Measurements from ENCODE around the gene ADCY2.
"Not testable (repeated sequence)": the region's sequence is repeated elsewhere in the genome, so short reads cannot be mapped to it uniquely, and the experiment has no call there.

ADCY2 gene

DNA sequence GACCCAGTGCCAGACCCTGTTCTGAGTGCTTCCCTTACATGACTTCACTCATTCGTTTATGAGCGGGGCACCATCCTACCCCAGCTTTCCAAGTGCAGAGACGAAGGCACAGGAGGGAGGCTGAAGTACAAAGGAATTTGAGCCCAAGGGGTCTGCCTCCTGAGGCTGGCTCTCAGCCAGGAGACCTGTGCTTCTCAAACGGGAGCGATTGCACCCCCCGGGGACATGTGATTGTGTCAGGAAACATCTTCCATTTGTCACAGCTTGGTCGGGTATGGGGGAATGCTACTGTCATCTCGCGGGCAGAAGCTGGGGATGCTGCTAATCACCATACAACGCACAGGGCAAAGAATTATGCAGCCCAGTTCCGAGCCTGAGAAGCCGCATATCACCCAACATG lies 23.9 kb downstream of the ADCY2 start:
- no peak overlapping the region for H3K4me3 ChIP-seq (ENCODE audit: low read depth, low read length)
- TF ChIP-seq, protein P1, sequence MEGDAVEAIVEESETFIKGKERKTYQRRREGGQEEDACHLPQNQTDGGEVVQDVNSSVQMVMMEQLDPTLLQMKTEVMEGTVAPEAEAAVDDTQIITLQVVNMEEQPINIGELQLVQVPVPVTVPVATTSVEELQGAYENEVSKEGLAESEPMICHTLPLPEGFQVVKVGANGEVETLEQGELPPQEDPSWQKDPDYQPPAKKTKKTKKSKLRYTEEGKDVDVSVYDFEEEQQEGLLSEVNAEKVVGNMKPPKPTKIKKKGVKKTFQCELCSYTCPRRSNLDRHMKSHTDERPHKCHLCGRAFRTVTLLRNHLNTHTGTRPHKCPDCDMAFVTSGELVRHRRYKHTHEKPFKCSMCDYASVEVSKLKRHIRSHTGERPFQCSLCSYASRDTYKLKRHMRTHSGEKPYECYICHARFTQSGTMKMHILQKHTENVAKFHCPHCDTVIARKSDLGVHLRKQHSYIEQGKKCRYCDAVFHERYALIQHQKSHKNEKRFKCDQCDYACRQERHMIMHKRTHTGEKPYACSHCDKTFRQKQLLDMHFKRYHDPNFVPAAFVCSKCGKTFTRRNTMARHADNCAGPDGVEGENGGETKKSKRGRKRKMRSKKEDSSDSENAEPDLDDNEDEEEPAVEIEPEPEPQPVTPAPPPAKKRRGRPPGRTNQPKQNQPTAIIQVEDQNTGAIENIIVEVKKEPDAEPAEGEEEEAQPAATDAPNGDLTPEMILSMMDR (IDR thresholded peaks at IDR 0.05; ENCODE audit: low read depth, low read length, missing control alignments) = no peak
- DNase-seq (ENCODE audit: low read depth) = no peak

DNA sequence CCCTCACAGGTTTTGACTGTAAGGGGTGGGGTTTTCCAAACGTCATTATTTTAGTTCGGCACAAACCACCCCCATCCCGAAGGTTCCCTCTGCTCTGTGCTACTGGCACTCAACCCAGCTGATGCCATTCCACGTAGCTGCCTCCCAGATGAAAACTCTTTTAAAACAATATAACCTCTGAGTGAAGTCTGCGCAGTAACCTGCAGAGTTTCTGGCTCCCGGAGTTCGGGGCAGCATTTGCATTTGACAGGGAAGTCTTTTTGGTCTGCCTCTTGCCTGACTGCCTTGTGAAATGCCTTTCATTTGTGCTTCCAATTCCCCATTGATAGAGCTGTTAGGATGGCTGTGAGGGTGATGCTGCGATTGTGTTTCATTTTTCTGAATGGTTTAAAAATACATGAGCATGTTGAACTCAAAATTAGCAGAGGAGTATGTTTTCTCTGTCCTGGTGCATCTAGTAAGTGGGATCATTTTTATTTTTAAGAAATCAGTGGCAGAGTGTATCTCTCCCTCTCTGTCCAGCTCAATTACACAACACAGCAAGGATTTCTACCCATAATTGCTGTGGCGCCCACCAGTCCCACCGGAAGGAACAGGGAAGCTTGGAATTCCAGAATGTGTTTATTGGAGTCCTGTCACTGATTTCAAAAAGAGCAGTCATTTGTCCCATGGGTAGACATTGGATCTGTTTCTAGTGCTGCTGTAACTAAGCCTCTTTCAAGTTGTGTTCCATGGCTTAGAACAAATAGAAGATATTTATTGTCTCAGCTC lies 24.8 kb downstream of the ADCY2 start:
- TF ChIP-seq, protein P1 (IDR thresholded peaks at IDR 0.05; ENCODE audit: low read depth, low read length, missing control alignments) = no peak
- H3K4me3 ChIP-seq (ENCODE audit: low read depth, low read length) = no peak overlapping the region
- DNase-seq (ENCODE audit: low read depth) = no peak

DNA sequence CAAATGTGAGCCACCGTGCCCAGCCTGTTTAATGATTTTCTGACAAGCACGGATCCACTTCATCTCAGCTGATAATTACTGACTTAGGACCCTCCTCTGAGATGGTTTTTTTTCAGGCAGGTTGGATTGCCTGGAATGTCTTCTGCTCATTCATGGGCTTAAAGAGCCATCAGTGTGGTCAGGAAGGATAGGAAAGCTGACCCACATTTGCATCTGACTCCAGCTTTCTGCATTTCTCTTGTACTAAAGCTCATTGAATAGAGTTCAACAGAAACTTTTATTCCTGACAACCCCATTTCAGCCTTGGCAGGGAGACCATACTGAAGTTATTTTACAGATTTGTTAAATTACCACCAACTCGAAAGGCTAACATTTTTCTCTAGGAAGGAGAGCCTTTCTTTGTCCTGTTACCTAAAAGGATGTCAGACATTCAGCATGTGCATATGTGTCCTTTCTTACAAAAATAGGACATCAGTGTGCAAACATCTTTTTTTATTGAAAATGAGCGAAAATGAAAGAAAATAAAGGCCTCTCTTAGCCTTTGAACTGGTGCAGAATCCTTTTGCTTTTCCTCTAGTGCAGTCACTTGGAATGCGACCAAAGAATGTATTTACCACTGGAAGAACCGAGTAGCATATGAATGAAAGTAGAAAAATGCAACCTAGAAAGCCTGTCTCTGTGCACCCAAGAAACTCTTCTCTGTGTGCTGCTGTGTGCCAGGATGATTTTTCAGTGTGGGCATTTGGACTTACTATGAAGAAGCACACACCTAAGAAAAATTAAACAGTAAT lies 26.6 kb downstream of the ADCY2 start:
- no peak overlapping the region for H3K4me3 ChIP-seq (ENCODE audit: low read depth, low read length)
- TF ChIP-seq, protein P1 (IDR thresholded peaks at IDR 0.05; ENCODE audit: low read depth, low read length, missing control alignments) = no peak
- DNase-seq (ENCODE audit: low read depth) = no peak

DNA sequence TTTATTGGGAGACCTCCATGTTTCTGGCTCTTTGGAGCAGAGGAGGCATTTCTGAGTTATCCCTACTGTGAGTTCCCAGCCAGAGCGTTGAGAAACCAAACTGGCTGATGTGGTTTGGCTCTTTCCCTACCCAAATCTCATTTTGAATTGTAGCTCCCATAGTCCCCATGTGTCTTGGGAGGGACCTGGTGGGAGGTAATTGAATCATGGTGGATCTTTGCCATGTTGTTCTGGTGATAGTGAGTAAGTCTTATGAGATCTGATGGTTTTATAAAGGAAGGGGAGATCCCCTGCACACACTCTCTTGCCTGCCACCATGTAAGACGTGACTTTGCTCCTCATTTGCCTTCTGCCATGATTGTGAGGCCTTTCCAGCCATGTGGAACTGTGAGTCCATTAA lies 27.3 kb downstream of the ADCY2 start:
- not testable (repeated sequence) for H3K4me3 ChIP-seq (ENCODE audit: low read depth, low read length); DNase-seq (ENCODE audit: low read depth)

DNA sequence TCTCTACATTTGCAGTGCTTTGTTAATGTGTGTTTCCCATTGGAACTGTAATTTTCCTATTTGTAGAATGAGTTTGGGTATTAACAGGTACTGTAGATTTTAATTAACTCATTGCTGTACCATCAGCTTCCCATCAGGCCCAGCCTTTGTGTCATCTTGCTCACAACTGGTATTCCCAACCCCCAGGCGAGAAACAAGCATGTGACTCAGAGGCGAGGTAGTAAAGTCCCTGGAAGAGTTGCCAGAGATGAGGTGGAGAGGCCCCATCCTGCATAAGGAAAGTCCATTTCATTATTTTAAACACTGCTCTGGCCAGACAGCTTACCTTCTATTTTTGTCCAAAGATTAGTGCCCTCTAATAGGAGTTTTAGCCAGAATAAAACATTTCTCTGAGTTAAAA lies 29.9 kb downstream of the ADCY2 start:
- no peak overlapping the region for H3K4me3 ChIP-seq (ENCODE audit: low read depth, low read length)
- DNase-seq (ENCODE audit: low read depth) = no peak
- TF ChIP-seq, protein P1 (IDR thresholded peaks at IDR 0.05; ENCODE audit: low read depth, low read length, missing control alignments) = no peak

DNA sequence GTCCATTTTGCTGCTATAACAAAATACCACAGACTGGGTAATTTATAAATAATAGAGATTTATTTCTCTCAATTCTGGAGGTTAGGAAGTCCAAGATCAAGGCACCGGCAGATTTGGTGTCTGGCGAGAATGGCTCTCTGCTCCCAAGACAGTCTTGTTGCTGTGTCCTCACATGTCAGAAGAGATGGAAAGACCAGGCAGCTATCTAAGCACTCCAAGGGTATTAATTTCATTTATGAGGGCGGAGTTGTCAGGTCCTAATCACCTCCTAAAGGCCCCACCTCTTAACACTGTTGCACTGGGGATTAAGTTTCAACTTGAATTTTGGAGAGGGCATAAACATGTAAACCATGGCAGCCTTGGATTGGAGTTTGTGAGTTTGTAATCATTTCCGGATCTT lies 30.3 kb downstream of the ADCY2 start:
- DNase-seq (ENCODE audit: low read depth) = no peak
- TF ChIP-seq, protein P1 (IDR thresholded peaks at IDR 0.05; ENCODE audit: low read depth, low read length, missing control alignments) = no peak

DNA sequence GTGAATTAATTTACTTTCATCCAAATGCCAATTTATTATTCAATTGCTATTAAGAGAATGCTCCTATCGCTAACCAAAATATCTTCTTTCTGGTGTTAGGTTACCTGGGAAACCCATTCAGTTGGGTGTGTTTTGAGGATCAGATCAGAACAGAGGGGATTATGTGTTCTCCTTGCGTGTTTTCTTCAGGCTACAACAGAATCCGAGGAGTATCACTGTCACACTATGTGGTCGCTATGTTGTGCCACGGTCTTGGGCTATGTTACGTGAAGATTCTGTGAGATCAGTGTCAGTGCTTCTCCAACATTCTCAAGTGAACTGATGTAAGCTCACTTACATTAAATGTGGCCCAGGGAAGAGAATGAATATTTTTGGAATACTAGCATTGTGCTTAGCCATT lies 39.0 kb downstream of the ADCY2 start:
- no peak for DNase-seq (ENCODE audit: low read depth)
- TF ChIP-seq, protein P1 (IDR thresholded peaks at IDR 0.05; ENCODE audit: low read depth, low read length, missing control alignments) = no peak
- H3K4me3 ChIP-seq (ENCODE audit: low read depth, low read length) = no peak overlapping the region

More for the DNA sequence above, 30.3 kb downstream of the ADCY2 start:
- no peak overlapping the region for H3K4me3 ChIP-seq (ENCODE audit: low read depth, low read length)

All from GM12864 (cell line).